Endodermal cell (in vitro differentiated cells): ENCODE data around the gene UBE2V1. TPM values are rescaled to one million over a fixed set of nuclear protein-coding genes. Genes with fewer than 3 reads are reported as not detected.
A peak's percentile ranks its signal among the peaks of the same experiment; 100 is the strongest.
"Not testable (repeated sequence)": the region's sequence is repeated elsewhere in the genome, so short reads cannot be mapped to it uniquely, and the experiment has no call there.

Experiments used
- DNase-seq: peaks from one replicate; pipeline ENCODE4 v3.0.0-alpha.2; 2017
- H3K27ac ChIP-seq: 2 replicates; pipeline ENCODE4 v1.5.1; 2013; ENCODE audit warnings: mild to moderate bottlenecking, low read depth, low read length, moderate library complexity
- H3K27me3 ChIP-seq: 2 replicates; pipeline ENCODE4 v1.6.1; 2013; ENCODE audit warnings: mild to moderate bottlenecking, low read length, moderate library complexity; ENCODE audit not compliant: insufficient read depth, control insufficient read depth, poor library complexity, severe bottlenecking
- H3K36me3 ChIP-seq: 2 replicates; pipeline ENCODE4 v1.7.0; 2013; ENCODE audit warnings: mild to moderate bottlenecking, low read length, moderate library complexity; ENCODE audit not compliant: control insufficient read depth, insufficient read depth
- H3K4me1 ChIP-seq: one replicate; pipeline ENCODE4 v1.7.0; 2013; ENCODE audit warnings: low read length; ENCODE audit not compliant: control insufficient read depth, insufficient read depth
- H3K4me3 ChIP-seq: 2 replicates; pipeline ENCODE4 v1.5.1; 2013; ENCODE audit warnings: mild to moderate bottlenecking, low read length, moderate library complexity
- H3K9ac ChIP-seq: 2 replicates; pipeline ENCODE4 v1.6.1; 2013; ENCODE audit warnings: mild to moderate bottlenecking, low read length, moderate library complexity; ENCODE audit not compliant: poor library complexity, severe bottlenecking; ENCODE audit errors: extremely low read depth
- H3K9me3 ChIP-seq: 2 replicates; pipeline ENCODE4 v1.6.1; 2013; ENCODE audit warnings: mild to moderate bottlenecking, low read length, moderate library complexity; ENCODE audit not compliant: control insufficient read depth
- H3K27ac Mint-ChIP-seq: 2 replicates; pipeline ENCODE4 v1.8.0; 2020; ENCODE audit warnings: mixed read lengths
- H3K27me3 Mint-ChIP-seq: 2 replicates; pipeline ENCODE4 v1.8.0; 2021; ENCODE audit warnings: mild to moderate bottlenecking, mixed read lengths; ENCODE audit not compliant: insufficient read depth
- H3K36me3 Mint-ChIP-seq: 2 replicates; pipeline ENCODE4 v1.8.0; 2020; ENCODE audit warnings: low read depth, mixed read lengths
- H3K4me1 Mint-ChIP-seq: 2 replicates; pipeline ENCODE4 v1.8.0; 2020; ENCODE audit warnings: mixed read lengths
- H3K4me3 Mint-ChIP-seq: 2 replicates; pipeline ENCODE4 v1.8.0; 2020; ENCODE audit warnings: mild to moderate bottlenecking, moderate library complexity, mixed read lengths
- H3K9me3 Mint-ChIP-seq: 2 replicates; pipeline ENCODE4 v1.8.0; 2020; ENCODE audit warnings: mild to moderate bottlenecking, mixed read lengths
- CTCF ChIP-seq: fragments of 200-600 bp; sonication (generic); conservative IDR thresholded peaks from 2 replicates; pipeline ENCODE4 v1.5.0; 2021; ENCODE audit warnings: antibody characterized with exemption, mild to moderate bottlenecking
- WGBS, 2 experiments: methylation state at CpG; one replicate each; pipeline versions ENCODE4 v1.1.5 to v1.1.7; 2013; ENCODE audit warnings: missing lambda C conversion rate in 2 of 2, mixed read lengths in 1 of 2; ENCODE audit not compliant: insufficient coverage in 1 of 2, insufficient read length in 1 of 2; 5-methylcytosine and 5-hydroxymethylcytosine counted together
- total RNA-seq, 2 donors: library from RNA; stranded (reverse); fragmentation: NEBNext Ultra II Directional in 1 of 2; extraction: Animal tissue kit (Norgen Biotek cat#: 25700) in 1 of 2; gene quantifications; 2 replicates in 1 of 2; 3 replicates in 1 of 2; pipeline ENCODE4 v1.2.1, GENCODE V29; 2021

UBE2V1 gene
- total RNA-seq, 2 donors from 2014 or later, result 165 to 168 TPM

DNA sequence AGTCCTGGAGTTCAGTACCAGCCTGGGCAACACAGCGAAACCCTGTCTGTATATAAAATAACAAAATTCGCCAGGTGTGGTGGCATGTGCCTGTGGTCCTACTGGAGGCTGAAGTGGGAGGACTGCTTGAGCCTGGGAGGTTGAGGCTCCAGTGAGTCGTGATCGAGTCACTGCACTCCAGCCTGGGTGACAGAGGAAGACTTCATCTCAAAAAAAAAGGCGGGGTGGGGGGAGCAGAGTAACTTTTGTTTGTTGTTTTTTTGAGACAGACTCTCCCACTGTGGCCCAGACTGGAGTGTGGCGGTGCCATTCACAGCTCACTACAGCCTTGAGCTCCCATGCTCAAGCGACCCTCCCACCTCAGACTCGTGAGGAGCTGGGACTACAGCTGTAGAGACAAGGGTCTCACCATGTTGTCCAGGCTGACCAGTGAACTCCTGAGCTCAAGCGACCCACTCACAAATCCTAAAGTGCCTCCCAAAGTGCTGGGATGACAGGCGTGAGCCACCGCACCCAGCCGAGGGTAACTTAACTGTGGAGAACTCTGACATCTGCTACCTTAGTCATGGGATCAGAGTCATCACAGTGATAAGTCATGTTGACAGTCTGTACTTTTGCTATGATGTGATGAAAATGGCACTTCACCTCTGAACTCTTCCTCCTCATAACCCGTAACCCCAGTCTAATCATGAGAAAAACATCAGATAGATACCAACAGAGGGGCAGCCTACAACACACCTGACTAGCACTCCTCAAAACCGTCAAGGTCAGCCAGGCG, 24.1 kb upstream of the UBE2V1 start:
- Mint-ChIP-seq H3K36me3 (peaks cover 62% of the 10 kb centered on the region), H3K4me3 (no peak overlapping the region), H3K27me3 (peaks cover 1% of the 10 kb centered on the region), H3K9me3 (no peaks in the 10 kb centered on the region), H3K4me1 (no peaks in the 10 kb centered on the region), H3K27ac (peak overlapping the region; percentile 3)
- no peak for TF ChIP-seq CTCF
- H3K36me3 ChIP-seq, result peaks cover 39% of the 10 kb centered on the region
- H3K27me3 ChIP-seq, result no peaks in the 10 kb centered on the region
- no peak overlapping the region for H3K9ac ChIP-seq
- no peak overlapping the region for H3K4me3 ChIP-seq
- no peak for DNase-seq
- no peaks in the 10 kb centered on the region for H3K9me3 ChIP-seq
- no peaks in the 10 kb centered on the region for H3K4me1 ChIP-seq
- WGBS, 2 experiments, result 94 to 96% methylated on average over 13 to 15 of the region's 15 CpGs
- H3K27ac ChIP-seq, result no peak overlapping the region

DNA sequence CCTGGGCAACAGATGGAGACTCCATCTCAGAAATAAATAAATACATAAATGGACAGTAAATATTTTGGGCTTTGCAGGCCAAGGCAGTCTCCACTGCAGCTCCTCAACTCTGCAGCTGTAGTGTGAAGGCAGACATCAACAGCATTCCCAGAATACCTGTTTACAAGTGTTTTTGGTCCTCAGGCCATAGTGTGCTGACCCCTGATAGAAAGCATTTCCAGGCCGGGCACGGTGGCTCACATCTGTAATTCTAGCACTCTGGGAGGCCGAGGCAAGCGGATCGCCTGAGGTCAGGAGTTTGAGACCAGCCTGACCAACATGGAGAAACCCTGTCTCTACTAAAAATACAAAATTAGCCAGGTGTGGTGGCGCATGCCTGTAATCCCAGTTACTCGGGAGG, 22.2 kb upstream of the UBE2V1 start:
- H3K9me3 ChIP-seq, H3K4me3 ChIP-seq, H3K27me3 Mint-ChIP-seq, H3K4me1 Mint-ChIP-seq, H3K27ac Mint-ChIP-seq, H3K4me1 ChIP-seq, H3K4me3 Mint-ChIP-seq, H3K27me3 ChIP-seq, H3K27ac ChIP-seq, H3K9ac ChIP-seq, DNase-seq, H3K9me3 Mint-ChIP-seq: not testable (repeated sequence)
- 92 to 93% methylated on average over 5 to 7 of the region's 7 CpGs for WGBS, 2 experiments
- H3K36me3 ChIP-seq, result peaks cover 29% of the 10 kb centered on the region
- H3K36me3 Mint-ChIP-seq, result peaks cover 61% of the 10 kb centered on the region

- H3K4me3 ChIP-seq, result no peak overlapping the region
- H3K4me1 Mint-ChIP-seq, result no peaks in the 10 kb centered on the region
- H3K4me3 Mint-ChIP-seq, result no peak overlapping the region
- 92 to 94% methylated on average over 4 to 9 of the region's 9 CpGs for WGBS, 2 experiments
- peaks cover 32% of the 10 kb centered on the region for H3K36me3 ChIP-seq
- H3K27ac ChIP-seq, result no peak overlapping the region
- no peak overlapping the region for H3K9ac ChIP-seq
- H3K9me3 Mint-ChIP-seq, result no peaks in the 10 kb centered on the region
- TF ChIP-seq CTCF, result peak; percentile 57
- no peak for DNase-seq
- H3K9me3 ChIP-seq, result no peaks in the 10 kb centered on the region
- H3K27ac Mint-ChIP-seq, result no peak overlapping the region
- no peaks in the 10 kb centered on the region for H3K4me1 ChIP-seq
- H3K27me3 ChIP-seq, result no peaks in the 10 kb centered on the region
- H3K36me3 Mint-ChIP-seq, result peaks cover 61% of the 10 kb centered on the region
- peaks cover 1% of the 10 kb centered on the region for H3K27me3 Mint-ChIP-seq
Measured at GRCh38 chr20:50133474-50134217, 20.7 kb upstream of the UBE2V1 start.
